22Rv1 (cell line): ENCODE measurements around the gene SORCS2.

Experiments used
- CTCF ChIP-seq: fragments of 450-650 bp; IDR thresholded peaks from 2 replicates; pipeline ENCODE4 v1.5.1; 2017; ENCODE audit warnings: mild to moderate bottlenecking
- ZFX ChIP-seq: fragments of 450-650 bp; IDR thresholded peaks from 2 replicates; pipeline ENCODE4 v1.6.1; 2017; ENCODE audit warnings: antibody characterized with exemption, borderline replicate concordance

GRCh38 chr4:7777871-7778509 is 585.7 kb downstream of the SORCS2 start:
- no peak for TF ChIP-seq CTCF
- TF ChIP-seq ZFX: no peak
